Measurements from ENCODE around the gene EFNA5.

The EFNA5 gene

DNA sequence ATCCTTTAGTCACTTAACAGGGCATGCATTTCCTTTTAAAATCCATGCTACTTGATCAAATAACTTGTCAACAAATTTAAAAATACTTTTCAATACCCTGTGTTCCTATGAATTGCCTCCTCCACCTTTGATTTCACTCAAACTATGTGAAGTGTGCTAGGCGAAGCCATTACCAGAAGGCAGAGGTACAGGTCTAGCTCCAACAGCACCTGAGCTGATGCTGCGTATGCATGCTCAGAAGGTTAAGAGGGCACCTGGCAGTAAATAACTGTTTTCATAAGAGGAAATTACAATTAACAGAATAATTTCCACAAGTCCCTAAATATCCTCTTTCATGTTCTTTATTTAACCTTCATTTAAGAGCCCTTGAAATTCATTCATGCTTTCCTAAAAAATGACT lies 251.8 kb downstream of the EFNA5 start:
- no peak overlapping the region for H3K27ac Mint-ChIP-seq
- H3K9me3 Mint-ChIP-seq, result no peaks in the 10 kb centered on the region
- H3K4me3 Mint-ChIP-seq, result no peak overlapping the region
- no peaks in the 10 kb centered on the region for H3K27me3 Mint-ChIP-seq
- H3K36me3 Mint-ChIP-seq (ENCODE audit: insufficient read depth), result no peaks in the 10 kb centered on the region
- ATAC-seq (replicated peaks) (no peak), DNase-seq (no peak)
- H3K4me1 Mint-ChIP-seq (ENCODE audit: low read depth in 2 of 2), result peaks cover 6 to 7% of the 10 kb centered on the region in 2 donors

DNA sequence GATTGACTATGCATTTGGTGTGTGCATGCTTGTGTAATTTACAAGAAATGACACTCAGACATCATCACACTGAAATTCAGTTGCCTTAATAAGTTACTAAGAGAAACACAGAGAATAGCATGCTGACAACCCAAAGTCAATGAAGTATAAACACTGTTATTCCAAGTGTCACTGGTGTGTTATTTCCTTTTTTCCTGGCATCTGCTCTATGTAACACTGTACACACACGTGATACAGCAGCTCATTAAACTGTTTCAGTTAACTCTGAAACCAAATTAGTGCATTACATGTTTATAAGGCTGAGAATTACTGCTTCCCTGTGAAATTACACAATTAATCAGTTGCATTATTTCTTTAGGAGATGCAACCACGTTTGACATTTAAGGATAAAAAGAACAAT lies 252.7 kb downstream of the EFNA5 start:
- Mint-ChIP-seq H3K27me3 (no peaks in the 10 kb centered on the region), H3K27ac (no peak overlapping the region), H3K4me3 (no peak overlapping the region), H3K36me3 (ENCODE audit: insufficient read depth) (no peaks in the 10 kb centered on the region), H3K4me1 (ENCODE audit: low read depth in 2 of 2) (peaks cover 6 to 7% of the 10 kb centered on the region in 2 donors), H3K9me3 (no peaks in the 10 kb centered on the region)
- DNase-seq (no peak), ATAC-seq (replicated peaks) (no peak)

DNA sequence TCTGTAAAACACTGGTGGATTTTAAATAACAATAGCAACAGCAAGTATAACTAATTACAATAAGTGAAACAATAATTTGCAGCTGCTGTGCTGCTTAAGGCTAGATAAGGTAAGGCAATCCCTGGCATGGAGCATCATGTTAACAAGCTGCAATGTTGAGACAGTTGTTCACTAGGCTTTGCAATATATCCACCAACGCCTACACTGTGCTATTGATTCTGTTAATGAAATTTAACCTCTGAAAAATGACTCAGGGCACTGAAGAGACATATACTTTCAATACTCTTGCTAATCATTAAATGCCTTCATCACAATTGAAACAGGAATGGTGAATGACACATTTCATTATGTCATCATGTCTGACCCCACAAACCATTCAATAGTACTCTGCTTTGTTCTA lies 255.0 kb downstream of the EFNA5 start:
- Mint-ChIP-seq H3K4me3 (no peak overlapping the region), H3K27ac (no peak overlapping the region), H3K27me3 (no peaks in the 10 kb centered on the region), H3K9me3 (no peaks in the 10 kb centered on the region), H3K36me3 (ENCODE audit: insufficient read depth) (no peaks in the 10 kb centered on the region), H3K4me1 (ENCODE audit: low read depth in 2 of 2) (peaks cover 0 to 2% of the 10 kb centered on the region in 2 donors)
- ATAC-seq (replicated peaks), result no peak
- no peak for DNase-seq

DNA sequence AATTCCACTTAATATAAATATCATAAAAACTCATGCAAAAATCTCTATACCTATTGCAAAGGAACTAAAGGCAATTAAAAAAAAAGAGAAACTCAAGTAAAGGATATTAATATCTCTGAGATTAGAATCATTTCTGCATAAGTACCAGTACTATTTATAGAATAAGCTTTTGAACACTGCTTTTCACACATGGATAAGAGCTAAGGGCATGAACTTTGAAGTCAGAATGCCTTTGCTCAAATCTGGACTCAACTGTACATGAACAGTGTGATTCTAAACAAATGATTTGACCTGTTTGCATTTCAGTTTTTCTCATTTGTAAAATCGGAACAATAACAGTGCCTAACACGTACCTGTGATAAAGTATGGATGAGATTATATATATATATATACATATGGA lies 255.9 kb downstream of the EFNA5 start:
- ATAC-seq (replicated peaks) (no peak), DNase-seq (no peak)
- Mint-ChIP-seq H3K4me3 (no peak overlapping the region), H3K4me1 (ENCODE audit: low read depth in 2 of 2) (peaks cover 0 to 2% of the 10 kb centered on the region in 2 donors), H3K36me3 (ENCODE audit: insufficient read depth) (no peaks in the 10 kb centered on the region), H3K27me3 (no peaks in the 10 kb centered on the region), H3K9me3 (no peaks in the 10 kb centered on the region), H3K27ac (no peak overlapping the region)

DNA sequence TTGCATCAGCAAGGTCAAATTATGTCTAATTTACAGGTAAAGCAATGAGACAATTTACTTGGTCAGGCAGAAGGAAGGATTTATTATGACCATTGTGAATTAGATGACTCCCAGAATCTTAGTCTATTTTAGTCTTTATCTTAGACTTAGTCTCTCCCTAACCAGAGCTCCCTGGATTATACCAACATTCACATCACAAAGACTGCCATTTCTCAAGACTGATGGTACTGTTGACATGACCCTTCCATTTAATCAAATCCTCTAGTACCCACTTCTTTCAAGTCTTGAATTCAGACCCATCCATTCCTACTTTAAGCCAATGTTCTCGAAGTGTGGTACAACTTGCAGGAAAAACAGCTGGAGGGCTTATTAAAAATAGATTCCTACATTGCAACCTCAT lies 257.0 kb downstream of the EFNA5 start:
- no peaks in the 10 kb centered on the region for H3K36me3 Mint-ChIP-seq (ENCODE audit: insufficient read depth)
- H3K27ac Mint-ChIP-seq, result peak overlapping the region in 1 of 2 donors; percentile 19
- no peaks in the 10 kb centered on the region for H3K9me3 Mint-ChIP-seq
- ATAC-seq (replicated peaks) (no peak), DNase-seq (no peak)
- H3K4me3 Mint-ChIP-seq, result no peak overlapping the region
- H3K4me1 Mint-ChIP-seq (ENCODE audit: low read depth in 2 of 2), result peaks cover 0 to 2% of the 10 kb centered on the region in 2 donors
- no peaks in the 10 kb centered on the region for H3K27me3 Mint-ChIP-seq

DNA sequence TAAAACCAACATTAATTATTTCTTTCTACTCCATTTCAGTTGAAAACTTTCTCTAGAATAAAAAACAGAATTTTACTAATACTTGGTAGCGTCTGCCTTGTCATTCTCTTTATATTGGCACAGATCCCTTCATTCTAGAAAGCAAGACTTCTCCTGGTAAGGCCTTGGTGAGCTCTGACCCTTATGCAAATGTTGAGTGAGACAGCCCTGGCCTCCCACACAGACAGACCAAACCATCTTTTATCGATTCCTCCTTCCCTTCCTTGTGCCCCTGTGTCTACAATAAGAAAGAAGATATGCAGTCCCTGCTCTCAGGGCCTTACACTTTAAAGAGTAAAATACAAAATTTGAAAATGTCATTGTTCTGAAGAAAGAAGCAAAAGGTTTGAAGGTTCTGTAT lies 262.2 kb downstream of the EFNA5 start:
- Mint-ChIP-seq H3K27me3 (no peaks in the 10 kb centered on the region), H3K4me3 (no peak overlapping the region), H3K27ac (no peak overlapping the region), H3K36me3 (ENCODE audit: insufficient read depth) (no peaks in the 10 kb centered on the region), H3K4me1 (ENCODE audit: low read depth in 2 of 2) (no peaks in the 10 kb centered on the region), H3K9me3 (no peaks in the 10 kb centered on the region)
- ATAC-seq (replicated peaks) (no peak), DNase-seq (no peak)

DNA sequence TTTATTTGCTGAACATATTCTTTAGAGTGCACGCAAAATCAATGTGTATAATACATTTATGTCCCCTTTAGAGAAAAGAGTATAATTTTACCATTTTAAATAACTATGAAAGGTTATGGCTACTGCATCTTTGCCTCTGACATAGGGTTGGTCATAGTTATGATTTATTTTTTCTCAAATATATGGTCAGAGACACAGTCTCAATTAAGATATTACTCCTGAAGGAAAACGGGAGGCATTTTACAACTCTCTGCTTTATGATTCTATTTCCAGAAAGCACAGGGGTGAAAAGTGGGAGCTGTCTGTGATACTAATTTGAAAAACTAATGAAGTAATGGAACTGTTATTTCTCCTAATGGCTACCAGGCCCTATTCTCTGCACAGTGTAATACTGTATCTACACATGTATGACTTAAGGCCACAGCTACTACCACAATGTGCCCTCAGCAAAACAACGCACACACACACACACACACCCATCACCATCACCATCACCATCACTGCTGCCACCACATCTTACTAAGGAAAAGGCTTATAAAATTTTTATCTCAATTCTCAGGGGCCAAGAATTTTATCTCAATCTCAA lies 262.9 kb downstream of the EFNA5 start:
- DNase-seq (no peak), ATAC-seq (replicated peaks) (no peak)
- Mint-ChIP-seq H3K4me1 (ENCODE audit: low read depth in 2 of 2) (no peaks in the 10 kb centered on the region), H3K27ac (no peak overlapping the region), H3K9me3 (no peaks in the 10 kb centered on the region), H3K4me3 (no peak overlapping the region), H3K27me3 (no peaks in the 10 kb centered on the region), H3K36me3 (ENCODE audit: insufficient read depth) (no peaks in the 10 kb centered on the region)

DNA sequence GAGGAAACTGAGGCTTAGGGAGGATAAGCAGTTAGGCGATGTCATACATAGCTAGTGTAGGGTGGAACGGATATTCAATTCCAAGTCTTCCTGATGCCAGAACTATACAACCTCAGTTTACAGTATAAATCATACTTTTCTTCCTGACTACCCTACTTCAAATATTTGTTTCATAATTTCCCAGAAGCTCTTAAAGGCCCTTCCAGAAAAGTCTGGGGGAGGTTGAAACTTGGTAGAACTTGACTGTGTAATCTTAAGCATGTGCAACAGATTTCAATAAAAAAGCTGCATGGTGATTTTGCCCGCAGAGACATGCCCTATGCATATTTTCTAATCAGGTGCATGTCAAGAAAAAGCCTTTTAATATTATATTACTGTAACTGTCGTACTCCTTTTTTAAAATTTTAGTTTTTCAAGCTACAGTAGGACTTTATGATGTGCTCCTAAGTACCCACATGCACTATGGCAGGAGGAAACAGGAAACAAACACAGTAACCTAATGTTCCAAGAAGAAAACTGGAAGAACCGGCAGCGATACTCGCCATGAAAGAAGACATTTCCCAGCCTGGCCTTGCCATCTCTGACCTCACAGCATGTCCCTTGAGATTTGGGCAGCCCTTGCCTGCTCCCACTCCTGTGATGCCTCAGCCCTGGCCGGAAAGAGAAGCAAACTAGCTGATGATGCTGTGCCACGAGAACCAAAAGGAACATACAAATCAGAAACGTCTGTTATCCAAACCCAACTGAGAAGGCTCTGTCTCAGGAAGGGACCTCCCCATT lies 266.0 kb downstream of the EFNA5 start:
- Mint-ChIP-seq H3K27me3 (no peaks in the 10 kb centered on the region), H3K4me1 (ENCODE audit: low read depth in 2 of 2) (no peaks in the 10 kb centered on the region), H3K36me3 (ENCODE audit: insufficient read depth) (no peaks in the 10 kb centered on the region), H3K27ac (no peak overlapping the region), H3K4me3 (no peak overlapping the region), H3K9me3 (no peaks in the 10 kb centered on the region)
- ATAC-seq (replicated peaks) (no peak), DNase-seq (no peak)

DNA sequence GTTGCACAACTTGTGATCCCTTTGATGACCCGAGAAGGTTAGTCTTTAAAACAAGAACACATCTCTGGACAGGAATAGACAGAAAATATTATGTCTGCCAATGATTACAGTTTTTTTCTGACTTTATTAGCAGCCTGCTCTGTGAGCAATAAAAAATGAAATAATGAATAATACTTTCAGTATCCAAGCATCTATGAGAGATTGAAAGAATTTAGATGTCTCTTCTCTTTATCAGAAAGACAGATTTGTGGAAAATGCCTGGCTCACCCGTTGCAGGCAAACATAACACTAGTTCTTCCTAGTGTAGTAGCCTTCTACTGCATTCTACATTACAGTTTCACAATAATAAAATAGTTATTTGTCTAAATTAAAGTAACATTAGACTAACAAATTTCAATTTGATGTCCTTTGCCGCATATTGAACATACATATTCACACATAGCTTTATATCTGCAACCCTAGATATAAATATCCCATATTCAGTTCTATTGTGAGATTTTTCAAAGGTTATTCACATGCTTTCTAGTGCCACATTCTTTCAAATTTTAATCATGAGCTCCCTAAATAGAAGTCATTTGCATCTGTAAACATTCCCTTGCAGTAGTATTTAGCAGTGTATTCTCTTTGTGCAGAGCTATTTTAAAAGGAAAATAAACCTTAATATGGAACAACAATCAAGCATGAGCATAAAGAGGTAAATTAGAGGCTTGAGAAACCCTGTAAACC lies 267.3 kb downstream of the EFNA5 start:
- H3K27ac Mint-ChIP-seq, result no peak overlapping the region
- peaks cover 0 to 1% of the 10 kb centered on the region in 2 donors for H3K4me1 Mint-ChIP-seq (ENCODE audit: low read depth in 2 of 2)
- no peaks in the 10 kb centered on the region for H3K9me3 Mint-ChIP-seq
- no peak overlapping the region for H3K4me3 Mint-ChIP-seq
- no peaks in the 10 kb centered on the region for H3K36me3 Mint-ChIP-seq (ENCODE audit: insufficient read depth)
- DNase-seq (no peak), ATAC-seq (replicated peaks) (no peak)
- H3K27me3 Mint-ChIP-seq, result no peaks in the 10 kb centered on the region

DNA sequence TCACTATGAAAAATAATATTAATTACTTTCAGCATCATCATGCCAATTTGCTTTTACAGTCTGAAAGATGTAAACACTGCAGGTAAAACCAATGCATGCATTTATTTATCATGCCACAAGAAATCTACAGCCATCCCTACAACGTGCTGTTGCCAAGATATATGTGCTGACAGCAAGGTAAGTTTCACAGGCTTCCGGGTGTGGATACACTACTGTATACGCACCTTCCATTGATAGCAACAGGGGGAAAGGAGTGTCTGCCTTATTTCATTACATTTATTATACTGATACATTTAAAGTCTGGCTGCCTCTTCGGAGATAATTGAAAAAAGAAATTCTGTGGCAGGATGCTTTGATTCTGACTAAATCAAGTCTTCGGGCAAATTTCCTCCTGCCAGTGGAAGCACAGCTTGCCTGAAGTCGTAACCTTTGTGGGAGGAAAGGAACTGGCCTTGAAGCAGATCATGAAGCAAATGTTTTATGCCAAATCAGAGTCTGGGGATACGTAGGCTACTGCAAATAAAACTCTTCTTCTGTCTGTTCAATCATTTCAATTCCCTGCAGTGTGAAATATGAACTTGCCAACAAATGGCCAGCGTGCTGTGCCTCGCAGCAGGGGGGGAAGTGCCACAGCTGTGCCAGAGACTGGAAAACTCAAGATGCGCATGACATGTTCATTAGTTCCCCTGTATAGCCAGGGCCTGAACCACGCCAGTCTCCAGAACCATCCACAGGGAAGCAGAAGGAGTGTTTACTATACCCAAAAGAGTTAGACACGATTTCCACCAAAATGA lies 268.1 kb downstream of the EFNA5 start:
- DNase-seq (no peak), ATAC-seq (replicated peaks) (no peak)
- Mint-ChIP-seq H3K27ac (no peak overlapping the region), H3K9me3 (no peaks in the 10 kb centered on the region), H3K4me1 (ENCODE audit: low read depth in 2 of 2) (peaks cover 0 to 1% of the 10 kb centered on the region in 2 donors), H3K27me3 (no peaks in the 10 kb centered on the region), H3K4me3 (no peak overlapping the region), H3K36me3 (ENCODE audit: insufficient read depth) (no peaks in the 10 kb centered on the region)

DNA sequence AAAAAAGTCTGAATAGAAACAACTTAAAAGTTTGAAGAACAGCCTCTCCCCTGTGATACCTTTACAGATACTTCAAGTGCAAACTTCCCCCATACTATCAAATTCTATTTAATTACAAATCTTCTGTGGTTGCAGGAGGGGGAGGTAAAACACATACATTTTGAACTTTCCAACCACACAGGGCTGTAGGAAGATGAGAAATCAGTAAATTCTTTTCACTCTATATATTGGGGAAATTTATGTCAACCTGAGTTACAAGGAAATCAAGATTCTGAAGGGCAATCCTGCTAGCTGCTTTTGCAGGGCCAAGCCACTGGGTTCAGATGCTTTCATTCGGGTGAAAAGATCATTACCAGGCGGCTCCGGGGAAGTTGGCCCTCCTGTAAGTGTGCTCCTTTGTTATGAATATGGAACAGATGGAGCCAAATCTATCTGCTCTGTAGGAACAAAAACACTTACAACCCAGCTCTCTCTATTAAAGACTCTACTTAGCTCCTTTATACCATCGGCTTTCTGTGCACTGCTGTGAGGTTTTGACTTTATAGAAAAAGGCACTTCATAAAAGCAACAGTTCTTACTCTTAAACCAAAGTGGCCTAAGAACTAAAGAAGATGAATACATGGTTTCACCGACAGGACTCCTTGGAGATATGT lies 269.1 kb downstream of the EFNA5 start:
- no peak overlapping the region for H3K4me3 Mint-ChIP-seq
- ATAC-seq (replicated peaks), result no peak
- H3K27me3 Mint-ChIP-seq, result no peaks in the 10 kb centered on the region
- peak overlapping the region in 1 of 2 donors; percentile 45 for H3K27ac Mint-ChIP-seq
- no peaks in the 10 kb centered on the region for H3K36me3 Mint-ChIP-seq (ENCODE audit: insufficient read depth)
- DNase-seq, result no peak
- H3K4me1 Mint-ChIP-seq (ENCODE audit: low read depth in 2 of 2), result peaks cover under 1 to 2% of the 10 kb centered on the region in 2 donors
- H3K9me3 Mint-ChIP-seq, result no peaks in the 10 kb centered on the region

DNA sequence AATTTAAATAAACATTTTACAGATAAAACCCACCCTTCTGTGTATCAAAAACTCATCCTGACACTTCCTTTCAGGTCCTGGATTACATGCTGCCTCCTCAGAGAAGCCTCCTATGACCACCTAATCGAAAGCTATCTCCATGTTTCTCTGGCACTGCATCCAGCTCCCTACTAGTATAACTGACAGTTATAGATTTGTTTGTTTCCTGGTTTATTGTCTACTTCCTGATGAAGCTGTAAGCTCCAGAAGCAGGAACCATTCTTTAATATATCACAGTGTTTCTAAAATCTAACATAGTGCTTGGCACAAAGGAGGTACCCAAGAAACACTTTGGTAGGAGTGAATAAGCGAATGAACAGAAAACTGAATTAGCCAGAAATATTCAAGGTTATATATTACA lies 270.4 kb downstream of the EFNA5 start:
- Mint-ChIP-seq H3K36me3 (ENCODE audit: insufficient read depth) (no peaks in the 10 kb centered on the region), H3K27ac (no peak overlapping the region), H3K27me3 (no peaks in the 10 kb centered on the region), H3K4me1 (ENCODE audit: low read depth in 2 of 2) (peaks cover 7 to 13% of the 10 kb centered on the region in 2 donors), H3K9me3 (no peaks in the 10 kb centered on the region), H3K4me3 (no peak overlapping the region)
- no peak for ATAC-seq (replicated peaks)
- no peak for DNase-seq

DNA sequence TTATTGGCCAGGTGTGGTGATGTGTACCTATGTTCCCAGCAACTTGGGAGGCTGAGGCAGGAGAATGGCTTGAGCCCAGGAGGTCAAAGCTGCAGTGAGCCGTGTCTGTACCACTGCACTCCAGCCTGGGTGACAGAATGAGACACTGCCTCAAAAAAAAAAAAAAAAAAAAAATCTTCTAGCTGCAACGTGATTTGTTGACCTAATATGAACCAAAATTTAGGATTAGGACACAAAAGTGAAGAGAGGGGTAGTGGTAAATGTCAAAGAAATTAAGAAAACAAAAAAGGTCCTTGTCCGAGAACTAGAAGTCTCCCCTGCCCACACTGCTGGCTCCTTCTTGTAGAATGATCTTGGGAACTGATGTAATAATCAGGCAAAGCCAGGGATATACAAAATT lies 272.0 kb downstream of the EFNA5 start:
- peak overlapping the region in 1 of 2 donors; percentile 69 for H3K27ac Mint-ChIP-seq
- H3K9me3 Mint-ChIP-seq, result no peaks in the 10 kb centered on the region
- peaks cover 7 to 17% of the 10 kb centered on the region in 2 donors for H3K4me1 Mint-ChIP-seq (ENCODE audit: low read depth in 2 of 2)
- H3K36me3 Mint-ChIP-seq (ENCODE audit: insufficient read depth), result no peaks in the 10 kb centered on the region
- no peaks in the 10 kb centered on the region for H3K27me3 Mint-ChIP-seq
- H3K4me3 Mint-ChIP-seq, result no peak overlapping the region
- no peak for ATAC-seq (replicated peaks)
- DNase-seq, result no peak
